Right ventricle myocardium superior (tissue), 1 donor: ENCODE results near the gene PKD2L2. TPM values are rescaled to one million over a fixed set of nuclear protein-coding genes. Genes with fewer than 3 reads are reported as not detected.
"Not testable (repeated sequence)": the region's sequence is repeated elsewhere in the genome, so short reads cannot be mapped to it uniquely, and the experiment has no call there.

ENCODE experiments used
- ATAC-seq: fragments of 200-7000 bp; cut with Tn5 transposase; one replicate; pipeline ENCODE4 v1.9.1; 2020; ENCODE audit warnings: mild to moderate bottlenecking; ENCODE audit not compliant: poor library complexity
- DNase-seq: peaks from one replicate; pipeline ENCODE4 v3.0.0-alpha.2; 2020
- intact Hi-C: fragments of 100-400 bp; cut with DNase I; formaldehyde crosslinking; loops from one replicate; pipeline ENCODE4 v1.11.2; 2022
- total RNA-seq: library from RNA; stranded (reverse); fragmentation: NEBNext Ultra II Directional; extraction: Animal tissue kit (Norgen Biotek cat#: 25700); gene quantifications from one replicate; pipeline ENCODE4 v1.2.1, GENCODE V29; 2021
- donor health status: DM: no; HTN: yes; CAD: no; lungs with severe emphysema.

Gene PKD2L2
- total RNA-seq, 1 donor from 2014 or later = 0.48 TPM

GRCh38 chr5:137937994-137938750, 48.9 kb downstream of the PKD2L2 start:
- ATAC-seq = no peak

DNA sequence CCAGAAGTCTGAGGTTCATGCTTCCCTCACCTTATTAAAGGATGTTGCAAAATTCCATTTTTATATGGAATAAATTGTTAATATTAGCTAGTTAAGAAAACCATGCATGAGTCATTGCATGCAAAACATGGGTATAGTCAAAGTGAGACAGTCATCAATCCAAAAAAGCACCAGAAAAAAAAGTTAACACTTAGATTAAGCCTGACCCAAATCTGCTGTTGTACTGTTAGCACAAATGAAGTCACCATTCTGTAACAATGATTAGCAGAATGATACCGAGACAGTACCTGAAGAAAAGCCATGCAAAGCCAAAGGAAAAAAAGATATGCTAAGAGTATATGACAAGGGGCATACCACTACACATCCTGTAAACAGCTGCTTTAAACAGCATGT, 49.5 kb downstream of the PKD2L2 start:
- DNase-seq (no peak), ATAC-seq (no peak)
- intact Hi-C loops = no loop called here

More at GRCh38 chr5:137937994-137938750, 48.9 kb downstream of the PKD2L2 start:
- DNase-seq = no peak
- intact Hi-C loops = no loop called here

- ATAC-seq = no peak
- intact Hi-C loops = no loop called here
These were observed 50.1 kb downstream of the PKD2L2 start for GRCh38 chr5:137939331-137939730.

DNA sequence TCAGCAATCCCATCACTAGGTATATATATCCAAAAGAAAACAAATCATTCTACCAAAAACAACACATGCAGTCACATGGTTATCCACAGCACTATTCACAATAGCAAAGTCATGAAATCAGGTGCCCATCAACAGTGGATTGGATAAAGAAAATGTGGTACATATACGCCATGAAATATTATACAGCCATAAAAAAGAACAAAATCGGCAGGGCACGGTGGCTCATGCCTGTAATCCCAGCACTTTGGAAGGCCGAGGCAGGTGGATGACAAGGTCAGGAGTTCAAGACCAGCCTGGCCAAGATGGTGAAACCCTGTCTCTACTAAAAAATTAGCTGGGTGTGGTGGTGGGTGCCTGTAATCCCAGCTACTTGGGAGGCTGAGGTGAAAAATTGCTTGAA, 55.0 kb downstream of the PKD2L2 start:
- ATAC-seq, DNase-seq, intact Hi-C loops: not testable (repeated sequence)

More at GRCh38 chr5:137939331-137939730, 50.1 kb downstream of the PKD2L2 start:
- no peak for DNase-seq

GRCh38 chr5:137945825-137946224, 56.6 kb downstream of the PKD2L2 start:
- intact Hi-C loops = no loop called here
- ATAC-seq = no peak

DNA sequence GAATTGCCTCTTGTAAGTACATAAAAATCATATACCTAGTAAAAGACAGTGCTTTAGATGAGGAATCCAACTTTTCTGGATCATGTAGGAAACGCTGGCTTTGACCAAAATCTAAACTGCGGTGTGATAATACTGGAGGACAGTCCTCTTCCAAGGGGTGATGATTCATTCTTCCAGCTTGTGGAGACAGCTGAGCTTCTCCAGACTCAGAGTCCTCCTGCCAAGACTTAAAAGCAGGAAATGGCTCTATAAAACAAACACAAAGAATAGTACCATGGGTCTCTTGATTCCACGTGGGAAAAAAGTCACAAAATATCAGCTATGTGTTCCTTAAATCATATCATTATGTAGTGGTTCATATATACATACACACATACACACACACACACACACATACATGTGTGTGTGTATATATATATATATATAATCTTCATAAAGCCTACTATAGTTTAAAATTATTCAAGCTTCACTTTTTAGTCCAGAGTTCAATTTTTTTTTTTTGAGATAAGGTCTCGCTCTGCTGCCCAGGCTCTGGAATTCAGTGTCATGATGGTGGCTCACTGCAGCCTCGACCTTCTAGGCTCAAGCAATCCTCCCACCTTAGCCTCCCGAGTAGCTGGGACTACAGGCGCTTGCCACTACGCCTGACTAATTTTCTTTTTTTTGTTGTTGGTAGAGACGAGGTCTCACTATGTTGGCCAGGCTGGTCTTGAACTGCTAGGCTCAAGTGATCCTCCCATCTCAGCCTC, 65.0 kb downstream of the PKD2L2 start:
- ATAC-seq = peak; percentile 90
- DNase-seq = no peak
- intact Hi-C loops = no loop called here

More at GRCh38 chr5:137945825-137946224, 56.6 kb downstream of the PKD2L2 start:
- no peak for DNase-seq

DNA sequence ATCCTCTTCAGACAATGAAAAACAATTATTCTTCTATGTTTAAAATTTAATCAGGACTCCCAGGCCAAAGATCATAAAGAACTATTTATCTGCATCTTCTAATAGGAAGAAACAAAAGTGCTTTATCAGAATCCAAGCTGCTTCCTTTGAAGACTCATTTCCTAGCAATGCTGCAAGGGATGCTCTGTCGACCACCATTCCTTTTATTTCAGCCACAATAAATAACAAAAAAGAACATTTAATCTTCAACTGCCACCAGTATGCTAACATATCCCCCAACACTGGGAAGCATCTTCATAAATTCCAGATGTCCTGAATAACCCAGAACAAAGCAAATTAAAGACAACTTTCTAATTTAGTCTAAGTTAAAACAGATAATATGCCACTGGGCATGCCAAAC, 68.7 kb downstream of the PKD2L2 start:
- no peak for DNase-seq
- intact Hi-C loops = no loop called here
- ATAC-seq = no peak

GRCh38 chr5:137959488-137959887, 70.2 kb downstream of the PKD2L2 start:
- intact Hi-C loops = no loop called here
- peak; percentile 34 for ATAC-seq
- DNase-seq = no peak

GRCh38 chr5:137960141-137960540, 70.9 kb downstream of the PKD2L2 start:
- ATAC-seq = no peak
- DNase-seq = no peak
- intact Hi-C loops = no loop called here

GRCh38 chr5:137960819-137961218, 71.6 kb downstream of the PKD2L2 start:
- no peak for ATAC-seq
- no peak for DNase-seq
- intact Hi-C loops = no loop called here

GRCh38 chr5:137970384-137970783, 81.1 kb downstream of the PKD2L2 start:
- intact Hi-C loops, ATAC-seq, DNase-seq: not testable (repeated sequence)

- no peak for ATAC-seq
- intact Hi-C loops = no loop called here
- DNase-seq = no peak
These were observed 86.0 kb downstream of the PKD2L2 start for GRCh38 chr5:137975208-137975607.

DNA sequence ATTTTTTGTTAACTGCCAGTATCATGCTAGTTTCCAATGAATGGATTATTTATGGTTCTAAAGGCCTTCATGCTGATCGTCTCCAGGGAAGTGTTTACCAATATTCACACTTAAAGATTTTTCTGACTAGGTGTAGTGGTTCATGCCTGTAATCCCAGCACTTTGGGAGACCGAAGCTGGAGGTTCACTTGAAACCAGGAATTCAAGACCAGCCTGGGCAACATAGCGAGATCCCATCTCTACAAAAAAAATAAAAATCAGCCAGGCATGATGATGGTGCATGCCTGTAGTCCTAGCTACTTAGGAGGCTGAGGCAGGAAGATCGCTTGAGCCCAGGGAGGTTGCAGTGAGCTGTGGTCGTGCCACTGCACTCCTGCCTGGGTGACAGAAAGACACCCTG, 100.2 kb downstream of the PKD2L2 start:
- ATAC-seq = no peak
- no peak for DNase-seq
- intact Hi-C loops = no loop called here

Other genes with a start within 250 kb of the PKD2L2 start
- gene KLHL3, start 153.4 kb upstream of the PKD2L2 start, total RNA-seq = 22.3 TPM
- gene HNRNPA0, start 135.1 kb upstream of the PKD2L2 start, total RNA-seq = 12.1 TPM
- 11.7 TPM for gene MYOT, start 21.6 kb upstream of the PKD2L2 start, total RNA-seq
- gene FAM13B, start 143.6 kb downstream of the PKD2L2 start, total RNA-seq = 21.9 TPM
- not detected for gene WNT8A, start 194.6 kb downstream of the PKD2L2 start, total RNA-seq
- gene NME5, start 250.0 kb downstream of the PKD2L2 start, total RNA-seq = 4.9 TPM